H1 (cell line): ENCODE measurements around the gene MAP3K10. TPM values are rescaled to one million over a fixed set of nuclear protein-coding genes. Genes with fewer than 3 reads are reported as not detected.

ENCODE experiments used
- CTCF ChIA-PET: fragments of 300-600 bp; sonication (Branson Sonifier 250); formaldehyde crosslinking; loops from one replicate; lab custom pipeline; 2021; ENCODE audit not compliant: partially characterized antibody; lab: Charles Lee
- POLR2A ChIA-PET: fragments of 300-600 bp; sonication (Branson Sonifier 250); formaldehyde crosslinking; loops from one replicate; lab custom pipeline; 2021; ENCODE audit warnings: inconsistent platforms; ENCODE audit not compliant: partially characterized antibody; lab: Charles Lee
- DNase-seq, 2 experiments: peaks; one replicate each; pipeline versions ENCODE4 v3.0.0 to v3.0.0-alpha.2; 2010 to 2022; ENCODE audit warnings: low spot score in 2 of 2, low read depth in 1 of 2, mixed read lengths in 1 of 2
- FAIRE-seq: peaks from 2 replicates; lab custom pipeline; 2011; peaks lifted over from hg19 to GRCh38; lab: Jason Lieb, UNC
- H2AFZ ChIP-seq: 2 replicates; pipeline ENCODE4 v1.8.1; 2012; ENCODE audit warnings: low read length, inconsistent platforms
- H2AK5ac ChIP-seq: 2 replicates; pipeline ENCODE4 v1.6.1; 2013; ENCODE audit warnings: low read depth, low read length
- H2BK120ac ChIP-seq: replicated peaks from 2 replicates; pipeline ENCODE3; 2013; ENCODE audit warnings: low read depth, low read length, inconsistent platforms
- H2BK12ac ChIP-seq: 2 replicates; pipeline ENCODE4 v1.6.1; 2013; ENCODE audit warnings: low read depth, low read length
- H2BK15ac ChIP-seq: 2 replicates; pipeline ENCODE4 v1.6.1; 2013; ENCODE audit warnings: low read length
- H2BK20ac ChIP-seq: 2 replicates; pipeline ENCODE4 v1.6.1; 2013; ENCODE audit warnings: low read length
- H2BK5ac ChIP-seq: 2 replicates; pipeline ENCODE4 v1.6.1; 2013; ENCODE audit warnings: low read depth, low read length
- H3K14ac ChIP-seq: 2 replicates; pipeline ENCODE4 v1.6.1; 2013; ENCODE audit warnings: inconsistent platforms; ENCODE audit not compliant: insufficient read length
- H3K18ac ChIP-seq: 2 replicates; pipeline ENCODE4 v1.6.1; 2013; ENCODE audit warnings: low read length; ENCODE audit errors: extremely low read depth
- H3K23ac ChIP-seq: 2 replicates; pipeline ENCODE4 v1.6.1; 2013; ENCODE audit warnings: inconsistent platforms; ENCODE audit not compliant: insufficient read length
- H3K23me2 ChIP-seq: 2 replicates; pipeline ENCODE4 v1.6.1; 2013; ENCODE audit warnings: low read depth, low read length
- H3K27ac ChIP-seq: 2 replicates; pipeline ENCODE4 v1.6.1; 2011; ENCODE audit warnings: low read depth, low read length, inconsistent platforms
- H3K27me3 ChIP-seq, 4 experiments: replicated peaks in 1 of 4; 1 replicate in 1 of 4; 2 replicates in 3 of 4; pipeline versions ENCODE4 v1.6.1 to v1.8.1; 2011 to 2013; ENCODE audit warnings: low read length in 3 of 4, mild to moderate bottlenecking in 3 of 4, inconsistent platforms in 2 of 4, mixed read lengths in 2 of 4, moderate library complexity in 1 of 4; ENCODE audit not compliant: control insufficient read depth in 3 of 4, insufficient read depth in 3 of 4; ENCODE audit errors: extremely low read depth in 1 of 4
- H3K36me3 ChIP-seq, 4 experiments: 2 replicates each; pipeline versions ENCODE4 v1.6.1 to v1.8.1; 2011 to 2013; ENCODE audit warnings: mild to moderate bottlenecking in 4 of 4, low read length in 3 of 4, moderate library complexity in 2 of 4, control low read depth in 1 of 4, inconsistent platforms in 1 of 4; ENCODE audit not compliant: insufficient read depth in 4 of 4, control insufficient read depth in 2 of 4
- H3K4ac ChIP-seq: replicated peaks from 2 replicates; pipeline ENCODE3; 2013; ENCODE audit warnings: low read length, low read depth, mixed read lengths, inconsistent platforms; ENCODE audit not compliant: insufficient read length
- H3K4me1 ChIP-seq, 4 experiments: replicated peaks in 1 of 4; 1 replicate in 1 of 4; 2 replicates in 3 of 4; pipeline versions ENCODE4 v1.6.1 to v1.8.1; 2011 to 2013; ENCODE audit warnings: low read length in 3 of 4, inconsistent platforms in 2 of 4, mixed read lengths in 1 of 4; ENCODE audit not compliant: insufficient read depth in 4 of 4, control insufficient read depth in 3 of 4
- H3K4me2 ChIP-seq, 2 experiments: 2 replicates each; pipeline versions ENCODE4 v1.6.1 to v1.8.1; 2011 to 2013; ENCODE audit warnings: low read depth in 2 of 2, low read length in 2 of 2, control low read depth in 1 of 2, inconsistent platforms in 1 of 2, mild to moderate bottlenecking in 1 of 2; ENCODE audit not compliant: insufficient read depth in 1 of 2
- H3K4me3 ChIP-seq, 4 experiments: fragments of 200-600, 300-600 bp in 1 of 4; sonication (generic), shearing (Covaris generic), sonication (Bioruptor Twin) in 1 of 4; 2 replicates each; pipeline versions ENCODE4 v1.5.1 to v1.8.1; 2011 to 2016; ENCODE audit warnings: low read length in 4 of 4, low read depth in 3 of 4, control low read depth in 2 of 4, inconsistent platforms in 2 of 4, mild to moderate bottlenecking in 2 of 4, mixed read lengths in 1 of 4, moderate library complexity in 1 of 4; ENCODE audit not compliant: insufficient read depth in 2 of 4; ENCODE audit errors: extremely low read depth in 1 of 4
- H3K56ac ChIP-seq: replicated peaks from 2 replicates; pipeline ENCODE3; 2013; ENCODE audit warnings: low read depth, mild to moderate bottlenecking, mixed read lengths, low read length, inconsistent platforms; ENCODE audit not compliant: insufficient read length
- H3K79me1 ChIP-seq: 2 replicates; pipeline ENCODE4 v1.6.1; 2013; ENCODE audit warnings: low read depth, low read length, control low read depth
- H3K79me2 ChIP-seq, 2 experiments: 2 replicates each; pipeline versions ENCODE4 v1.6.1 to v1.8.1; 2012 to 2013; ENCODE audit warnings: low read length in 2 of 2, mild to moderate bottlenecking in 2 of 2, inconsistent platforms in 1 of 2; ENCODE audit not compliant: insufficient read depth in 2 of 2, control insufficient read depth in 1 of 2
- H3K9ac ChIP-seq, 4 experiments: replicated peaks in 1 of 4; 1 replicate in 1 of 4; 2 replicates in 3 of 4; pipeline versions ENCODE4 v1.6.1 to v1.8.1; 2011 to 2013; ENCODE audit warnings: low read depth in 3 of 4, low read length in 3 of 4, control low read depth in 2 of 4, mild to moderate bottlenecking in 2 of 4, moderate library complexity in 2 of 4, inconsistent platforms in 1 of 4; ENCODE audit errors: extremely low read depth in 1 of 4
- H3K9me3 ChIP-seq, 2 experiments: 2 replicates each; pipeline versions ENCODE4 v1.6.1 to v1.8.1; 2012 to 2013; ENCODE audit warnings: mild to moderate bottlenecking in 2 of 2, moderate library complexity in 2 of 2, control low read depth in 1 of 2, inconsistent platforms in 1 of 2, low read depth in 1 of 2, low read length in 1 of 2, mixed read lengths in 1 of 2; ENCODE audit not compliant: insufficient read depth in 2 of 2
- H4K20me1 ChIP-seq, 2 experiments: replicated peaks in 1 of 2; 2 replicates each; pipeline versions ENCODE3 to v1.8.1; 2011 to 2013; ENCODE audit warnings: inconsistent platforms in 2 of 2, low read length in 2 of 2, mild to moderate bottlenecking in 1 of 2; ENCODE audit not compliant: insufficient read depth in 2 of 2, control insufficient read depth in 1 of 2
- H4K5ac ChIP-seq: 2 replicates; pipeline ENCODE4 v1.6.1; 2013; ENCODE audit warnings: low read length, low read depth, mixed read lengths, inconsistent platforms; ENCODE audit not compliant: insufficient read length
- H4K8ac ChIP-seq: 2 replicates; pipeline ENCODE4 v1.8.0; 2013; ENCODE audit warnings: mild to moderate bottlenecking, moderate library complexity, low read length, inconsistent platforms; ENCODE audit not compliant: insufficient read depth; ENCODE audit errors: extremely low read depth
- H4K91ac ChIP-seq: replicated peaks from 2 replicates; pipeline ENCODE3; 2013; ENCODE audit warnings: low read length, mixed read lengths, inconsistent platforms; ENCODE audit not compliant: insufficient read length
- BACH1 ChIP-seq: IDR thresholded peaks from 2 replicates; pipeline ENCODE4 v1.6.1; 2012; ENCODE audit warnings: low read length, improper control_type of control experiment
- BRCA1 ChIP-seq: IDR thresholded peaks from 2 replicates; pipeline ENCODE4 v1.6.1; 2012; ENCODE audit warnings: low read depth, low read length, improper control_type of control experiment
- GABPA ChIP-seq: IDR thresholded peaks from 2 replicates; pipeline ENCODE4 v1.6.1; 2011; ENCODE audit warnings: mild to moderate bottlenecking, low read length, moderate library complexity, borderline replicate concordance; ENCODE audit not compliant: insufficient read depth
- KDM1A ChIP-seq: fragments of 200-600, 300-600 bp; sonication (generic); IDR thresholded peaks from 2 replicates; pipeline ENCODE4 v1.7.1; 2016; ENCODE audit warnings: mild to moderate bottlenecking, low read length, borderline replicate concordance
- NRF1 ChIP-seq: IDR thresholded peaks from 2 replicates; pipeline ENCODE4 v1.6.1; 2011; ENCODE audit warnings: mild to moderate bottlenecking, low read depth, low read length, improper control_type of control experiment
- PHF8 ChIP-seq: fragments of 200-600 bp; sonication (generic); conservative IDR thresholded peaks from 2 replicates; pipeline ENCODE4 v1.7.1; 2012; ENCODE audit warnings: low read depth, mild to moderate bottlenecking, inconsistent platforms, low read length, moderate library complexity
- POLR2A ChIP-seq, 2 experiments: IDR thresholded peaks; 1 replicate in 1 of 2; 2 replicates in 1 of 2; pipeline ENCODE4 v1.6.1; 2011; ENCODE audit warnings: low read depth in 2 of 2, low read length in 2 of 2, mild to moderate bottlenecking in 2 of 2; ENCODE audit errors: control extremely low read depth in 1 of 2
- POU5F1 ChIP-seq: IDR thresholded peaks from 2 replicates; pipeline ENCODE4 v1.6.1; 2011; ENCODE audit warnings: low read depth, mild to moderate bottlenecking, low read length, moderate library complexity
- RNF2 ChIP-seq: fragments of 200-900, 300-1000 bp; sonication (generic); IDR thresholded peaks from 2 replicates; pipeline ENCODE4 v1.7.1; 2016; ENCODE audit warnings: borderline replicate concordance, low read depth, mild to moderate bottlenecking, antibody characterized with exemption, low read length; ENCODE audit not compliant: poor library complexity, severe bottlenecking; ENCODE audit errors: missing control alignments
- RXRA ChIP-seq: IDR thresholded peaks from 2 replicates; pipeline ENCODE4 v1.6.1; 2011; ENCODE audit warnings: low read depth, mild to moderate bottlenecking, low read length, moderate library complexity; ENCODE audit not compliant: insufficient read depth
- SIRT6 ChIP-seq: IDR thresholded peaks from one replicate; pipeline ENCODE4 v1.7.1; 2012; ENCODE audit warnings: low read length, inconsistent platforms
- TAF1 ChIP-seq: IDR thresholded peaks from 2 replicates; pipeline ENCODE4 v1.6.1; 2011; ENCODE audit warnings: mild to moderate bottlenecking, low read depth, low read length
- TBP ChIP-seq: IDR thresholded peaks from 2 replicates; pipeline ENCODE4 v1.6.1; 2011; ENCODE audit warnings: low read depth, low read length, improper control_type of control experiment
- TEAD4 ChIP-seq: IDR thresholded peaks from 2 replicates; pipeline ENCODE4 v1.6.1; 2012; ENCODE audit warnings: low read depth, low read length, inconsistent platforms, mixed read lengths
- WGBS, 2 experiments: shearing (Covaris generic) in 1 of 2; methylation state at CpG; one replicate each; pipeline versions ENCODE4 v1.1.6 to v1.1.7; 2013 to 2015; ENCODE audit warnings: low lambda C conversion rate in 2 of 2, mixed read lengths in 2 of 2, inconsistent platforms in 1 of 2, low coverage in 1 of 2, missing lambda C conversion rate in 1 of 2; ENCODE audit not compliant: insufficient replicate concordance in 2 of 2, insufficient coverage in 1 of 2, insufficient read length in 1 of 2; ENCODE audit errors: extremely low coverage in 1 of 2, missing lambda C conversion rate in 1 of 2; 5-methylcytosine and 5-hydroxymethylcytosine counted together
- polyA plus RNA-seq, 7 experiments: library from polyadenylated mRNA; depleted of rRNA in 3 of 7; stranded (reverse) in 5 of 7; unstranded in 2 of 7; fragments of >200 nt in 5 of 7; fragments of 200-250 nt in 2 of 7; gene quantifications; 1 replicate in 5 of 7; 2 replicates in 1 of 7; 4 replicates in 1 of 7; pipeline versions ENCODE4 v1.2.1 to v1.2.3, GENCODE V29; 2011 to 2013; ENCODE audit warnings: missing spikeins in 2 of 7, mixed read lengths in 2 of 7
- total RNA-seq: library from RNA; stranded (reverse); fragmentation: NEBNext Ultra II Directional; extraction: Animal tissue kit (Norgen Biotek cat#: 25700); gene quantifications from 2 replicates; pipeline ENCODE4 v1.2.1, GENCODE V29; 2021

The MAP3K10 gene
- total and polyA plus RNA-seq, 2 of the 8 experiments (the other 6 are each of a cell fraction or from before 2014, with no cell fraction given): 4.9 to 15.9 TPM

DNA sequence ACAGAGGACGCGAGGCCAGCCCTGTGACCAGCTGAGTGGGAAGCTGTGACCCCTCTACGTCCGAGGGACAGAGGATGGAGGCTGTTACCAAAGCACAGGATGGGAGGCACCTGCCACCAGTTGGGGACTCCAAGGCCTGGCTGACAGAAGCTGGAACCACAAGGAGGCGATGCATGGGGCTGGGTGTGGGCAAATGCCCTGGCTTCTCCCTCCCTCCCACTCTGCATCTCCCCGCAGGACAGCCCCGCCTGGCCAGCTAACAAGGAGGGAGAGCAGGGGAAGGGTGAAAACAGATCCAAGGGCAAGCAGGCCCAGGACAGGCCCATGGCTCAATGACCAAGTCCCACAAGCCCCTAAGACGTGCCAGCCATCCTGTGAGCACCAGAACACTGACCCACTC is 65.3 kb downstream of the MAP3K10 start:
- ChIA-PET CTCF (interaction anchor here (1.4 to 2.4 kb wide), 2 partner anchors 8 to 10 kb away, joined by 3 to 8 read pairs; no protein-coding TSS in a partner anchor), POLR2A (interaction anchor here (1.1 kb wide), 1 partner anchor 10 kb away, joined by 3 read pairs; no protein-coding TSS in a partner anchor)
- H3K4me1 ChIP-seq: peaks cover 0 to 6% (median 4%) of the 10 kb centered on the region in 4 experiments; a peak in 6 of 7 replicates
- H2BK5ac ChIP-seq: 0 out of 2 replicates have a peak overlapping the region, but pooled peaks have one; percentile 0
- no peaks in the 10 kb centered on the region; the same call in 1 of the 2 replicates for H3K23me2 ChIP-seq
- no peak overlapping the region for H4K8ac ChIP-seq
- H3K79me1 ChIP-seq: no peaks in the 10 kb centered on the region; the same call in 1 of the 2 replicates
- FAIRE-seq (no peak), DNase-seq (no peak)
- no peaks in the 10 kb centered on the region for H3K9me3 ChIP-seq
- H3K27ac ChIP-seq: no peak overlapping the region
- no peaks in the 10 kb centered on the region for H3K27me3 ChIP-seq
- peaks cover 0 to 11% of the 10 kb centered on the region in 2 experiments for H4K20me1 ChIP-seq
- H3K18ac ChIP-seq: no peak overlapping the region
- no peak overlapping the region for H4K91ac ChIP-seq
- no peak overlapping the region for H2BK20ac ChIP-seq
- H2BK15ac ChIP-seq: no peak overlapping the region
- H3K9ac ChIP-seq: no peak overlapping the region
- H3K56ac ChIP-seq: no peak overlapping the region
- WGBS, 2 experiments: 84% methylated on average over 8 of the region's 8 CpGs; no CpG with 5 or more reads in 1 of the 2 experiments
- no peak overlapping the region for H2BK12ac ChIP-seq
- no peak overlapping the region for H2BK120ac ChIP-seq
- no peak overlapping the region for H3K4me2 ChIP-seq
- H3K4ac ChIP-seq: no peak overlapping the region
- no peak overlapping the region for H4K5ac ChIP-seq
- H3K23ac ChIP-seq: no peak overlapping the region
- peaks cover 7 to 26% (median 13%) of the 10 kb centered on the region in 4 experiments; a peak in 5 of 8 replicates for H3K36me3 ChIP-seq
- no peak overlapping the region for H2AK5ac ChIP-seq
- H3K4me3 ChIP-seq: no peak overlapping the region
- H3K14ac ChIP-seq: no peak overlapping the region
- no peak overlapping the region for H2AFZ ChIP-seq
- H3K79me2 ChIP-seq: peaks cover 0 to 5% of the 10 kb centered on the region in 2 experiments; a peak in 1 of 4 replicates
- no peak for TF ChIP-seq TAF1
- TF ChIP-seq KDM1A: no peak
- no peak for TF ChIP-seq RNF2
- no peak for TF ChIP-seq POU5F1
- TF ChIP-seq PHF8: no peak
- no peak for TF ChIP-seq RXRA
- no peak for TF ChIP-seq TBP
- TF ChIP-seq BRCA1: no peak
- no peak for TF ChIP-seq SIRT6
- no peak for TF ChIP-seq GABPA
- TF ChIP-seq TEAD4: no peak
- no peak for TF ChIP-seq POLR2A (IDR thresholded peaks at IDR 0.05; ENCODE audit: control extremely low read depth in 1 of 2, low read depth in 2 of 2, low read length in 2 of 2)
- TF ChIP-seq NRF1: no peak
- TF ChIP-seq BACH1: no peak
